ENCODE results near the gene CCDC188.
A peak's percentile ranks its signal among the peaks of the same experiment; 100 is the strongest.

Gene CCDC188

GRCh38 chr22:20116951-20117632 lies 33.8 kb downstream of the CCDC188 start, which contains the start of gene TRMT2A:
Gene TRMT2A, minus strand, starts transcription at chr22:20117226. Its CDS starts 320 bp downstream, at chr22:20116906.
- DNase-seq (ENCODE audit: low read depth): peak; percentile 97

GRCh38 chr22:20116376-20116950 lies 34.4 kb downstream of the CCDC188 start:
- no peak for DNase-seq (ENCODE audit: low read depth)

GRCh38 chr22:20115691-20116375 lies 35.0 kb downstream of the CCDC188 start, which contains the start of gene RANBP1:
Gene RANBP1, plus strand, starts transcription at chr22:20116104. Its CDS starts 81 bp downstream, at chr22:20116185.
- no peak for DNase-seq (ENCODE audit: low read depth)

GRCh38 chr22:20114506-20115475 lies 36.1 kb downstream of the CCDC188 start:
- no peak for DNase-seq (ENCODE audit: low read depth)

- DNase-seq (ENCODE audit: low read depth): no peak
These were observed 37.1 kb downstream of the CCDC188 start for GRCh38 chr22:20113551-20114310.

GRCh38 chr22:20112623-20113511 lies 38.0 kb downstream of the CCDC188 start:
- DNase-seq (ENCODE audit: low read depth): no peak

GRCh38 chr22:20111689-20112622 lies 38.9 kb downstream of the CCDC188 start:
- no peak for DNase-seq (ENCODE audit: low read depth)

- DNase-seq (ENCODE audit: low read depth): peak; percentile 13
These were observed 39.7 kb downstream of the CCDC188 start for GRCh38 chr22:20111045-20111688.

GRCh38 chr22:20110359-20110985 lies 40.4 kb downstream of the CCDC188 start:
- DNase-seq (ENCODE audit: low read depth): no peak

- DNase-seq (ENCODE audit: low read depth): no peak
These were observed 41.2 kb downstream of the CCDC188 start for GRCh38 chr22:20109411-20110358.

- DNase-seq (ENCODE audit: low read depth): no peak
These were observed 42.1 kb downstream of the CCDC188 start for GRCh38 chr22:20108757-20109230.

- DNase-seq (ENCODE audit: low read depth): no peak
These were observed 42.7 kb downstream of the CCDC188 start for GRCh38 chr22:20107951-20108756.

GRCh38 chr22:20107471-20107901 lies 43.4 kb downstream of the CCDC188 start:
- no peak for DNase-seq (ENCODE audit: low read depth)

- no peak for DNase-seq (ENCODE audit: low read depth)
These were observed 44.0 kb downstream of the CCDC188 start for GRCh38 chr22:20106849-20107237.

- no peak for DNase-seq (ENCODE audit: low read depth)
These were observed 44.5 kb downstream of the CCDC188 start for GRCh38 chr22:20106205-20106848.
